Tibial nerve (tissue), 4 donors: Measurements from ENCODE around the gene SLC13A2. TPM values are rescaled to one million over a fixed set of nuclear protein-coding genes. Genes with fewer than 3 reads are reported as not detected.

Experiments used
- DNase-seq, 2 donors: peaks; one replicate each; pipeline ENCODE4 v3.0.0-alpha.2; 2019; ENCODE audit warnings: low spot score in 2 of 2
- H3K27ac ChIP-seq, 4 donors: fragments of 200-600 bp; sonication (generic) in 3 of 4; one replicate each; pipeline ENCODE4 v1.5.1; 2017 to 2019; ENCODE audit warnings: mild to moderate bottlenecking in 1 of 4
- H3K27me3 ChIP-seq, 2 donors: fragments of 200-600 bp; sonication (generic) in 1 of 2; one replicate each; pipeline versions ENCODE4 v1.5.1 to v1.6.0; 2017 to 2019
- H3K36me3 ChIP-seq, 3 donors: fragments of 200-600 bp; sonication (generic); one replicate each; pipeline ENCODE4 v1.5.1; 2018 to 2019
- H3K4me1 ChIP-seq, 4 donors: fragments of 200-600 bp; sonication (generic) in 3 of 4; one replicate each; pipeline ENCODE4 v1.5.1; 2017 to 2019
- H3K4me3 ChIP-seq, 4 donors: fragments of 200-600 bp; sonication (generic) in 3 of 4; one replicate each; pipeline ENCODE4 v1.5.1; 2017 to 2019; ENCODE audit warnings: mild to moderate bottlenecking in 1 of 4, moderate library complexity in 1 of 4
- H3K9me3 ChIP-seq, 4 donors: fragments of 200-600 bp; sonication (generic) in 3 of 4; one replicate each; pipeline ENCODE4 v1.5.1; 2017 to 2019
- CTCF ChIP-seq, 5 experiments: fragments of 200-600 bp in 3 of 5; fragments of 450-650 bp in 2 of 5; sonication (generic) in 3 of 5; IDR thresholded peaks; one replicate each; pipeline ENCODE4 v1.5.1; 2016 to 2019; ENCODE audit warnings: antibody characterized with exemption in 5 of 5, mild to moderate bottlenecking in 3 of 5, moderate library complexity in 2 of 5
- EP300 ChIP-seq, 2 donors: sonication (generic); formaldehyde crosslinking; IDR thresholded peaks; one replicate each; pipeline ENCODE4 v1.6.1; 2017; ENCODE audit warnings: antibody characterized with exemption in 2 of 2, mild to moderate bottlenecking in 1 of 2
- POLR2A ChIP-seq, 2 donors: fragments of 450-650 bp; IDR thresholded peaks; one replicate each; pipeline ENCODE4 v1.6.1; 2017; ENCODE audit warnings: antibody characterized with exemption in 2 of 2, mild to moderate bottlenecking in 2 of 2, moderate library complexity in 2 of 2
- whole genome bisulfite sequencing, 2 donors: methylation state at CpG; one replicate each; pipeline ENCODE4 v1.1.5; 2018; 5-methylcytosine and 5-hydroxymethylcytosine counted together
- total RNA-seq, 4 donors: library from RNA; depleted of rRNA; stranded (reverse); fragments of >200 nt; gene quantifications; one replicate each; pipeline ENCODE4 v1.1.0, GENCODE V29; 2016

Gene SLC13A2
- total RNA-seq, 4 donors from 2014 or later = not detected

- Histone ChIP-seq H3K4me1 (no peaks in the 10 kb centered on the region), H3K36me3 (no peaks in the 10 kb centered on the region), H3K4me3 (no peak overlapping the region), H3K9me3 (no peaks in the 10 kb centered on the region), H3K27ac (no peak overlapping the region), H3K27me3 (no peaks in the 10 kb centered on the region)
- WGBS, 2 donors = 72 to 73% methylated on average over 10 of the region's 10 CpGs
- no peak for DNase-seq
- TF ChIP-seq CTCF (IDR thresholded peaks at IDR 0.05) = no peak
- no peak for TF ChIP-seq EP300 (IDR thresholded peaks at IDR 0.05)
- TF ChIP-seq POLR2A (IDR thresholded peaks at IDR 0.05) = no peak
Observed at GRCh38 chr17:28482551-28483199, 9.2 kb downstream of the SLC13A2 start.

- no peaks in the 10 kb centered on the region for H3K9me3 ChIP-seq
- no peak overlapping the region for H3K4me3 ChIP-seq
- DNase-seq = no peak
- peaks cover 0 to 3% of the 10 kb centered on the region in 2 donors for H3K27me3 ChIP-seq
- H3K27ac ChIP-seq = no peak overlapping the region
- H3K4me1 ChIP-seq = no peaks in the 10 kb centered on the region
- no peaks in the 10 kb centered on the region for H3K36me3 ChIP-seq
- WGBS, 2 donors = 47 to 51% methylated on average over 2 of the region's 2 CpGs
- TF ChIP-seq CTCF (IDR thresholded peaks at IDR 0.05) (no peak), EP300 (IDR thresholded peaks at IDR 0.05) (no peak), POLR2A (IDR thresholded peaks at IDR 0.05) (no peak)
Observed at GRCh38 chr17:28484296-28484695, 10.9 kb downstream of the SLC13A2 start.

- H3K36me3 ChIP-seq = no peaks in the 10 kb centered on the region
- 72 to 73% methylated on average over 3 of the region's 3 CpGs for WGBS, 2 donors
- TF ChIP-seq POLR2A (IDR thresholded peaks at IDR 0.05) (no peak), CTCF (IDR thresholded peaks at IDR 0.05) (no peak)
- H3K9me3 ChIP-seq = no peaks in the 10 kb centered on the region
- no peak overlapping the region for H3K27ac ChIP-seq
- H3K27me3 ChIP-seq = peaks cover 0 to 3% of the 10 kb centered on the region in 2 donors
- H3K4me1 ChIP-seq = no peaks in the 10 kb centered on the region
- no peak for DNase-seq
- no peak overlapping the region for H3K4me3 ChIP-seq
Observed at GRCh38 chr17:28485049-28485448, 11.6 kb downstream of the SLC13A2 start.

- H3K9me3 ChIP-seq = peaks cover 0 to 3% (median 0%) of the 10 kb centered on the region in 4 donors
- TF ChIP-seq EP300 (IDR thresholded peaks at IDR 0.05) (no peak), CTCF (IDR thresholded peaks at IDR 0.05) (no peak), POLR2A (IDR thresholded peaks at IDR 0.05) (no peak)
- no peak for DNase-seq
- H3K36me3 ChIP-seq = no peaks in the 10 kb centered on the region
- WGBS, 2 donors = 57 to 73% methylated on average over 3 to 5 of the region's 5 CpGs
- H3K27ac ChIP-seq = no peak overlapping the region
- no peak overlapping the region for H3K4me3 ChIP-seq
- H3K4me1 ChIP-seq = no peaks in the 10 kb centered on the region
- peaks cover 0 to 7% of the 10 kb centered on the region in 2 donors for H3K27me3 ChIP-seq
Observed at GRCh38 chr17:28487881-28488532, 14.6 kb downstream of the SLC13A2 start.

- DNase-seq = no peak
- H3K4me1 ChIP-seq = no peaks in the 10 kb centered on the region
- H3K27ac ChIP-seq = no peak overlapping the region
- TF ChIP-seq POLR2A (IDR thresholded peaks at IDR 0.05) (no peak), EP300 (IDR thresholded peaks at IDR 0.05) (no peak), CTCF (IDR thresholded peaks at IDR 0.05) (no peak)
- H3K4me3 ChIP-seq = no peak overlapping the region
- H3K27me3 ChIP-seq = peaks cover 0 to 7% of the 10 kb centered on the region in 2 donors
- H3K9me3 ChIP-seq = peaks cover 0 to 3% (median 0%) of the 10 kb centered on the region in 4 donors
- no peaks in the 10 kb centered on the region for H3K36me3 ChIP-seq
- WGBS, 2 donors = 74 to 86% methylated on average over 7 of the region's 7 CpGs
Observed at GRCh38 chr17:28488533-28489276, 15.3 kb downstream of the SLC13A2 start.
